GM21576 (cell line): Measurements from ENCODE around the gene CMC4.
A peak's percentile ranks its signal among the peaks of the same experiment; 100 is the strongest.

Experiments
- ATAC-seq: cut with Tn5 transposase; IDR thresholded peaks from one replicate; pipeline ENCODE4 v1.9.1; 2021; ENCODE audit warnings: mild to moderate bottlenecking, moderate library complexity; ENCODE audit not compliant: unreplicated experiment

Gene CMC4

GRCh38 chrX:155070975-155071693 lies at the start of gene CMC4, which contains the start of the genes BRCC3 and MTCP1:
TSS of gene CMC4 (minus strand) at chrX:155071136. CDS start at chrX:155064023, 7,113 bp downstream.
TSS of gene BRCC3 (plus strand) at chrX:155071508. CDS start at chrX:155071528, 20 bp downstream.
TSS of gene MTCP1 (minus strand) at chrX:155071136. CDS start at chrX:155066010, 5,126 bp downstream.
- ATAC-seq = peak; percentile 84

- ATAC-seq = no peak
Measured at GRCh38 chrX:155115174-155115819, 44.4 kb upstream of the CMC4 start.

GRCh38 chrX:155113097-155113496 lies 42.2 kb upstream of the CMC4 start:
- ATAC-seq = no peak

- ATAC-seq = no peak
Measured at GRCh38 chrX:155112171-155112570, 41.2 kb upstream of the CMC4 start.

- ATAC-seq = no peak
Measured at GRCh38 chrX:155108427-155108826, 37.5 kb upstream of the CMC4 start.

GRCh38 chrX:155105919-155106318 lies 35.0 kb upstream of the CMC4 start:
- ATAC-seq = no peak

- peak; percentile 84 for ATAC-seq
Measured at GRCh38 chrX:155094468-155095061, 23.6 kb upstream of the CMC4 start.

- ATAC-seq = no peak
Measured at GRCh38 chrX:155086961-155087735, 16.2 kb upstream of the CMC4 start.

GRCh38 chrX:155086202-155086840 lies 15.4 kb upstream of the CMC4 start:
- ATAC-seq = no peak

- peak; percentile 4 for ATAC-seq
Measured at GRCh38 chrX:155071694-155072280, 851 bp upstream of the CMC4 start.

- ATAC-seq = peak; percentile 23
Measured at GRCh38 chrX:155070663-155070974, 317 bp downstream of the CMC4 start.

GRCh38 chrX:155070038-155070437 lies 898 bp downstream of the CMC4 start:
- ATAC-seq = no peak

GRCh38 chrX:155069414-155069813 lies 1.5 kb downstream of the CMC4 start:
- no peak for ATAC-seq

- ATAC-seq = no peak
Measured at GRCh38 chrX:155068165-155068564, 2.8 kb downstream of the CMC4 start.

- no peak for ATAC-seq
Measured at GRCh38 chrX:155065035-155065734, 5.8 kb downstream of the CMC4 start.

GRCh38 chrX:155061760-155062159 lies 9.2 kb downstream of the CMC4 start:
- no peak for ATAC-seq

GRCh38 chrX:155056877-155057792 lies 13.8 kb downstream of the CMC4 start:
- peak; percentile 86 for ATAC-seq

GRCh38 chrX:155056471-155056870 lies 14.5 kb downstream of the CMC4 start:
- no peak for ATAC-seq

- ATAC-seq = no peak
Measured at GRCh38 chrX:155055494-155055893, 15.4 kb downstream of the CMC4 start.
